ENCODE measurements around the gene ANO5.

Gene ANO5

DNA sequence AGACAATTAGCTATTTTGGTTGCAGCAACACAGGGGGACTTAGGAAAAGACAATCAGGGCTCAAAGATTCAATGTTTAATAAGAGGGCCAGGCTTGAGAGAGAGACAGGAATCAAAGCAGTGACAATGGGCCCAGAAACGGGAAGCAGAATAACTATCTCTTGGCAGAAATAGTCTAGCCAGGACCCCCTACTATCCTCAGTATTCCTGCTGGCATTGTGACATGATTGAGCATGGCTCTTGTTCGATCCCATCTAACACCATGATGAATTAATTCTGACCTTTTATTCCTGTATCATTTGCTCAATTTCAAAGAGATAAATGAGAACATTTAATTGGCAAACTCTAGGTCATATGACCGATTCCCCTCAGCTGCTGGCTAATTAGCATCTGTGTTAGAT, 12.8 kb upstream of the ANO5 start:
- peaks cover 0 to 3% of the 10 kb centered on the region in 2 donors for H3K4me1 ChIP-seq (ENCODE audit: control insufficient read depth in 2 of 2, insufficient read depth in 1 of 2, low read depth in 1 of 2, low read length in 2 of 2)
- H3K18ac ChIP-seq (ENCODE audit: low read length) = no peak overlapping the region
- H2BK5ac ChIP-seq (ENCODE audit: low read length) = no peak overlapping the region
- no peak overlapping the region for H2BK12ac ChIP-seq (ENCODE audit: low read length)
- no peak overlapping the region for H2AK5ac ChIP-seq (ENCODE audit: low read depth, low read length)
- H2BK120ac ChIP-seq (ENCODE audit: low read depth, low read length) = no peak overlapping the region
- no peak overlapping the region for H2AFZ ChIP-seq (ENCODE audit: low read length)
- no peak overlapping the region for H3K14ac ChIP-seq (ENCODE audit: low read length)
- no peak overlapping the region for H3K23ac ChIP-seq (ENCODE audit: low read depth, low read length, poor library complexity)
- H3K9me3 ChIP-seq (replicated peaks in 1 of 2; ENCODE audit: control insufficient read depth in 2 of 2, insufficient read depth in 1 of 2, low read depth in 1 of 2, low read length in 2 of 2) = no peaks in the 10 kb centered on the region
- no peak overlapping the region for H3K27ac ChIP-seq (replicated peaks; ENCODE audit: low read length)
- no peak overlapping the region for H3K4me2 ChIP-seq (ENCODE audit: insufficient read depth, low read length, poor library complexity, severe bottlenecking)
- DNase-seq (ENCODE audit: low spot score) = no peak
- H3K79me1 ChIP-seq (ENCODE audit: low read depth, low read length) = no peaks in the 10 kb centered on the region
- no peak overlapping the region for H4K8ac ChIP-seq (ENCODE audit: low read depth, low read length)
- H3K9ac ChIP-seq (ENCODE audit: low read depth, low read length, poor library complexity) = no peak overlapping the region
- H4K91ac ChIP-seq (ENCODE audit: low read depth, low read length, poor library complexity) = no peak overlapping the region
- H3K4ac ChIP-seq (ENCODE audit: low read length) = no peak overlapping the region
- H2BK15ac ChIP-seq (ENCODE audit: low read length) = no peak overlapping the region
- no CpG with 5 or more reads among the region's 3 CpGs for WGBS, 2 donors (ENCODE audit: extremely low coverage in 2 of 2, insufficient read length in 2 of 2, insufficient replicate concordance in 1 of 2)
- no peaks in the 10 kb centered on the region for H3K27me3 ChIP-seq (ENCODE audit: control insufficient read depth in 3 of 3, insufficient read depth in 3 of 3, low read depth in 1 of 3, low read length in 3 of 3)
- H3K4me3 ChIP-seq (ENCODE audit: low read length in 2 of 2) = no peak overlapping the region
- no peaks in the 10 kb centered on the region for H3K36me3 ChIP-seq (replicated peaks in 1 of 2; ENCODE audit: control insufficient read depth in 2 of 2, insufficient read depth in 2 of 2, low read length in 2 of 2)

DNA sequence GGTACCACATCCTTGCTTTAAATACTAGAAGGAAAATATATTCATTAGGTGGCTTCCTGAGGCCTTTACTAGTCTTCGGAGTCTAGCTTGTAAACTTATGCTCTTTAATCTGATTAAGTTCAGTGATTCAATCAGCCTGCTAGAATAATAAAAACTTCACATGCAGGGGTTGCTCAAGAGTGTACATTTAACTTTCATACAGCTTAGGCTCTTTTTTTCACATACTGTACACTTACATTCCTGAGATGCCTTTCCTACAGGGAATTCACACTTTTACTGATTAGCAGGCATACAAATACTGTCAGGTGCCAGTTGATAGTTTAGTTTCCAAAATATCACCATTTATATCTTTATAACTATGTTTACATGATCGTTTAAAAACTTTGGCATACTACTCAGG, 3.2 kb upstream of the ANO5 start:
- H2AFZ ChIP-seq (ENCODE audit: low read length) = no peak overlapping the region
- H4K91ac ChIP-seq (ENCODE audit: low read depth, low read length, poor library complexity) = no peak overlapping the region
- H3K23ac ChIP-seq (ENCODE audit: low read depth, low read length, poor library complexity) = no peak overlapping the region
- H3K4me3 ChIP-seq (ENCODE audit: low read length in 2 of 2) = no peak overlapping the region
- H2BK5ac ChIP-seq (ENCODE audit: low read length) = no peak overlapping the region
- no peaks in the 10 kb centered on the region for H3K9me3 ChIP-seq (replicated peaks in 1 of 2; ENCODE audit: control insufficient read depth in 2 of 2, insufficient read depth in 1 of 2, low read depth in 1 of 2, low read length in 2 of 2)
- no peaks in the 10 kb centered on the region for H3K36me3 ChIP-seq (replicated peaks in 1 of 2; ENCODE audit: control insufficient read depth in 2 of 2, insufficient read depth in 2 of 2, low read length in 2 of 2)
- H3K9ac ChIP-seq (ENCODE audit: low read depth, low read length, poor library complexity) = no peak overlapping the region
- H3K14ac ChIP-seq (ENCODE audit: low read length) = no peak overlapping the region
- no peak overlapping the region for H3K18ac ChIP-seq (ENCODE audit: low read length)
- no peak overlapping the region for H3K4ac ChIP-seq (ENCODE audit: low read length)
- no peak for DNase-seq (ENCODE audit: low spot score)
- H3K79me1 ChIP-seq (ENCODE audit: low read depth, low read length) = no peaks in the 10 kb centered on the region
- no peak overlapping the region for H2BK15ac ChIP-seq (ENCODE audit: low read length)
- no peak overlapping the region for H3K27ac ChIP-seq (replicated peaks; ENCODE audit: low read length)
- H3K27me3 ChIP-seq (ENCODE audit: control insufficient read depth in 3 of 3, insufficient read depth in 3 of 3, low read depth in 1 of 3, low read length in 3 of 3) = peaks cover 0 to 41% (median 0%) of the 10 kb centered on the region in 3 experiments
- no peaks in the 10 kb centered on the region for H3K4me1 ChIP-seq (ENCODE audit: control insufficient read depth in 2 of 2, insufficient read depth in 1 of 2, low read depth in 1 of 2, low read length in 2 of 2)
- no peak overlapping the region for H3K4me2 ChIP-seq (ENCODE audit: insufficient read depth, low read length, poor library complexity, severe bottlenecking)
- no CpG with 5 or more reads among the region's 2 CpGs for WGBS, 2 donors (ENCODE audit: extremely low coverage in 2 of 2, insufficient read length in 2 of 2, insufficient replicate concordance in 1 of 2)
- H2BK120ac ChIP-seq (ENCODE audit: low read depth, low read length) = no peak overlapping the region
- H2AK5ac ChIP-seq (ENCODE audit: low read depth, low read length) = no peak overlapping the region
- no peak overlapping the region for H4K8ac ChIP-seq (ENCODE audit: low read depth, low read length)
- H2BK12ac ChIP-seq (ENCODE audit: low read length) = no peak overlapping the region

DNA sequence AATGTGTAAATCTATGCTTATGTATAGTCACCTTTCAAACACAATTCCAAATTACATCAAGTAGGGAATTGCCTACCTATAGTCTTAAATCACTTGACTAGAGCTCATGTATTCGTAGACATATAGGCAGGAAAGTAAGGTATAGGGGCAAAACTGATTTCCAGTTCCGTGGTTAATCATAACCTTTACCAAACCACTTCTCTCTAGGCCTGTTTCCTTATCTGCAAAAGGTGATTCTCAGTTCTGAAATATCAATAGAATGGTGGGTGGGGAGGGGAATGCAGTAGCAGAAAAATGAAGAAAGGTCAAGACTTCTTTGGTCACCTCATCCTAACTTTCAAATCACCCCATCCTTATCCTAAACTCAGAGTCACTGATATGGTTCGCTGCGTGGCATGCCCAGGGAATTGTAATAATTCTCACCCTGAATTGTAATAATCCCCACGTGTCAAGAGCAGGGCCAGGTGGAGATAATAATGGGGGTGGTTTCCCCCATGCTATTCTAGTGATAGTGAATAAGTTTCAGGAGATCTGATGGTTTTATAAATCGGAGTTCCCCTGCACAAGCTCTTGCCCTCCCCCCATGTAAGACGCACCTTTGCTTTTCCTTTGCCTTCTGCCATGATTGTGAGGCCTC, 1.9 kb upstream of the ANO5 start:
- Histone ChIP-seq H3K27me3 (ENCODE audit: control insufficient read depth in 3 of 3, insufficient read depth in 3 of 3, low read depth in 1 of 3, low read length in 3 of 3) (peaks cover 0 to 44% (median 0%) of the 10 kb centered on the region in 3 experiments), H3K4me2 (ENCODE audit: insufficient read depth, low read length, poor library complexity, severe bottlenecking) (no peak overlapping the region), H3K79me1 (ENCODE audit: low read depth, low read length) (no peaks in the 10 kb centered on the region), H2AK5ac (ENCODE audit: low read depth, low read length) (no peak overlapping the region), H3K4me1 (ENCODE audit: control insufficient read depth in 2 of 2, insufficient read depth in 1 of 2, low read depth in 1 of 2, low read length in 2 of 2) (no peaks in the 10 kb centered on the region), H2BK120ac (ENCODE audit: low read depth, low read length) (no peak overlapping the region), H3K27ac (replicated peaks; ENCODE audit: low read length) (no peak overlapping the region), H3K4me3 (ENCODE audit: low read length in 2 of 2) (no peak overlapping the region), H2BK15ac (ENCODE audit: low read length) (no peak overlapping the region), H3K4ac (ENCODE audit: low read length) (no peak overlapping the region), H3K18ac (ENCODE audit: low read length) (no peak overlapping the region), H3K36me3 (replicated peaks in 1 of 2; ENCODE audit: control insufficient read depth in 2 of 2, insufficient read depth in 2 of 2, low read length in 2 of 2) (no peaks in the 10 kb centered on the region), H2BK12ac (ENCODE audit: low read length) (no peak overlapping the region), H4K91ac (ENCODE audit: low read depth, low read length, poor library complexity) (no peak overlapping the region), H2AFZ (ENCODE audit: low read length) (no peak overlapping the region), H3K9ac (ENCODE audit: low read depth, low read length, poor library complexity) (no peak overlapping the region), H2BK5ac (ENCODE audit: low read length) (no peak overlapping the region), H4K8ac (ENCODE audit: low read depth, low read length) (no peak overlapping the region), H3K23ac (ENCODE audit: low read depth, low read length, poor library complexity) (no peak overlapping the region), H3K9me3 (replicated peaks in 1 of 2; ENCODE audit: control insufficient read depth in 2 of 2, insufficient read depth in 1 of 2, low read depth in 1 of 2, low read length in 2 of 2) (peaks cover 0 to 2% of the 10 kb centered on the region in 2 donors), H3K14ac (ENCODE audit: low read length) (no peak overlapping the region)
- DNase-seq (ENCODE audit: low spot score) = no peak
- no CpG with 5 or more reads among the region's 7 CpGs for WGBS, 2 donors (ENCODE audit: extremely low coverage in 2 of 2, insufficient read length in 2 of 2, insufficient replicate concordance in 1 of 2)

- H3K23ac ChIP-seq (ENCODE audit: low read depth, low read length, poor library complexity) = no peak overlapping the region
- H3K36me3 ChIP-seq (replicated peaks in 1 of 2; ENCODE audit: control insufficient read depth in 2 of 2, insufficient read depth in 2 of 2, low read length in 2 of 2) = no peaks in the 10 kb centered on the region
- peak overlapping the region; percentile 77 for H2AFZ ChIP-seq (ENCODE audit: low read length)
- peaks cover 0 to 2% of the 10 kb centered on the region in 2 donors for H3K9me3 ChIP-seq (replicated peaks in 1 of 2; ENCODE audit: control insufficient read depth in 2 of 2, insufficient read depth in 1 of 2, low read depth in 1 of 2, low read length in 2 of 2)
- no peak overlapping the region for H2AK5ac ChIP-seq (ENCODE audit: low read depth, low read length)
- no peak overlapping the region for H2BK12ac ChIP-seq (ENCODE audit: low read length)
- no CpG with 5 or more reads among the region's 7 CpGs for WGBS, 2 donors (ENCODE audit: extremely low coverage in 2 of 2, insufficient read length in 2 of 2, insufficient replicate concordance in 1 of 2)
- H3K27me3 ChIP-seq (ENCODE audit: control insufficient read depth in 3 of 3, insufficient read depth in 3 of 3, low read depth in 1 of 3, low read length in 3 of 3) = peaks cover 0 to 44% (median 0%) of the 10 kb centered on the region in 3 experiments
- no peak overlapping the region for H4K8ac ChIP-seq (ENCODE audit: low read depth, low read length)
- no peak for DNase-seq (ENCODE audit: low spot score)
- H3K79me1 ChIP-seq (ENCODE audit: low read depth, low read length) = no peaks in the 10 kb centered on the region
- H3K18ac ChIP-seq (ENCODE audit: low read length) = peak overlapping the region; percentile 94
- H3K4me1 ChIP-seq (ENCODE audit: control insufficient read depth in 2 of 2, insufficient read depth in 1 of 2, low read depth in 1 of 2, low read length in 2 of 2) = no peaks in the 10 kb centered on the region
- no peak overlapping the region for H3K4ac ChIP-seq (ENCODE audit: low read length)
- H3K4me2 ChIP-seq (ENCODE audit: insufficient read depth, low read length, poor library complexity, severe bottlenecking) = peak overlapping the region; percentile 88
- H3K14ac ChIP-seq (ENCODE audit: low read length) = no peak overlapping the region
- no peak overlapping the region for H3K27ac ChIP-seq (replicated peaks; ENCODE audit: low read length)
- no peak overlapping the region for H4K91ac ChIP-seq (ENCODE audit: low read depth, low read length, poor library complexity)
- H3K4me3 ChIP-seq (ENCODE audit: low read length in 2 of 2) = peak overlapping the region; percentile 46 to 83
- no peak overlapping the region for H2BK15ac ChIP-seq (ENCODE audit: low read length)
- H2BK120ac ChIP-seq (ENCODE audit: low read depth, low read length) = no peak overlapping the region
- no peak overlapping the region for H2BK5ac ChIP-seq (ENCODE audit: low read length)
- H3K9ac ChIP-seq (ENCODE audit: low read depth, low read length, poor library complexity) = no peak overlapping the region
These were observed 620 bp upstream of the ANO5 start for GRCh38 chr11:22192289-22192641.

All from neuronal stem cell (in vitro differentiated cells).